IMR-90 (cell line): ENCODE results near the gene AP1M2. TPM values are rescaled to one million over a fixed set of nuclear protein-coding genes. Genes with fewer than 3 reads are reported as not detected.

Experiments used
- ATAC-seq: fragments of 200-7000 bp; cut with Tn5 transposase; 2 replicates; pipeline ENCODE4 v1.9.1; 2020; ENCODE audit warnings: low read depth, mild to moderate bottlenecking, moderate library complexity
- BruUV-seq: library from RNA; stranded (reverse); fragments of 400-500 nt; replicated peaks from 2 replicates; lab custom pipeline; 2021; lab: Mats Ljungman, UMichigan
- CTCF ChIA-PET: fragments of 300-600 bp; formaldehyde crosslinking; extraction: SDS; loops from one replicate; lab custom pipeline; 2021; ENCODE audit warnings: antibody characterized with exemption; lab: Yijun Ruan, JAX
- POLR2A ChIA-PET: fragments of 300-600 bp; sonication (Branson Sonifier 250); formaldehyde crosslinking; loops from one replicate; lab custom pipeline; 2022; ENCODE audit warnings: antibody characterized with exemption; ENCODE audit not compliant: unreplicated experiment; lab: Charles Lee
- DNase-seq: peaks from one replicate; pipeline ENCODE4 v3.0.0; 2013
- H2AFZ ChIP-seq: replicated peaks from 2 replicates; pipeline ENCODE3; 2013; ENCODE audit warnings: low read length, mild to moderate bottlenecking; ENCODE audit not compliant: poor library complexity
- H2AK5ac ChIP-seq: 2 replicates; pipeline ENCODE4 v1.6.1; 2013; ENCODE audit warnings: low read depth, low read length, inconsistent platforms
- H2AK9ac ChIP-seq: replicated peaks from 2 replicates; pipeline ENCODE3; 2013; ENCODE audit warnings: mild to moderate bottlenecking, low read depth, low read length, moderate library complexity; ENCODE audit not compliant: poor library complexity
- H2BK120ac ChIP-seq: 2 replicates; pipeline ENCODE4 v1.6.1; 2013; ENCODE audit warnings: low read depth, low read length, inconsistent platforms
- H2BK15ac ChIP-seq: 3 replicates; pipeline ENCODE4 v1.6.1; 2013; ENCODE audit warnings: low read depth, low read length, inconsistent platforms
- H2BK20ac ChIP-seq: 2 replicates; pipeline ENCODE4 v1.6.1; 2013; ENCODE audit warnings: low read depth, mild to moderate bottlenecking, inconsistent platforms, low read length, moderate library complexity
- H2BK5ac ChIP-seq: 2 replicates; pipeline ENCODE4 v1.6.1; 2013; ENCODE audit warnings: mild to moderate bottlenecking, low read depth, low read length, inconsistent platforms; ENCODE audit not compliant: poor library complexity, severe bottlenecking
- H3K14ac ChIP-seq: replicated peaks from 2 replicates; pipeline ENCODE4 v1.6.1; 2013; ENCODE audit warnings: low read depth, low read length, inconsistent platforms
- H3K18ac ChIP-seq: 2 replicates; pipeline ENCODE4 v1.6.1; 2013; ENCODE audit warnings: low read depth, low read length, control low read depth
- H3K23ac ChIP-seq: 2 replicates; pipeline ENCODE4 v1.6.1; 2013; ENCODE audit warnings: low read depth, low read length, inconsistent platforms
- H3K27ac ChIP-seq: 2 replicates; pipeline ENCODE4 v1.5.1; 2013; ENCODE audit warnings: mild to moderate bottlenecking, control low read depth, low read length; ENCODE audit not compliant: insufficient read depth
- H3K27me3 ChIP-seq: 2 replicates; pipeline ENCODE4 v1.6.1; 2013; ENCODE audit warnings: low read length; ENCODE audit not compliant: control insufficient read depth, insufficient read depth
- H3K36me3 ChIP-seq: 2 replicates; pipeline ENCODE4 v1.6.1; 2013; ENCODE audit warnings: low read length, mixed read lengths; ENCODE audit not compliant: control insufficient read depth, insufficient read depth
- H3K4ac ChIP-seq: 2 replicates; pipeline ENCODE4 v1.6.1; 2013; ENCODE audit warnings: low read depth, low read length, inconsistent platforms
- H3K4me1 ChIP-seq: 2 replicates; pipeline ENCODE4 v1.6.1; 2013; ENCODE audit warnings: low read length, mixed read lengths; ENCODE audit not compliant: control insufficient read depth, insufficient read depth
- H3K4me2 ChIP-seq: 2 replicates; pipeline ENCODE4 v1.6.1; 2013; ENCODE audit warnings: low read depth, mild to moderate bottlenecking, control low read depth, low read length, moderate library complexity
- H3K4me3 ChIP-seq: 2 replicates; pipeline ENCODE4 v1.5.1; 2013; ENCODE audit warnings: low read depth, mild to moderate bottlenecking, control low read depth, low read length, moderate library complexity; ENCODE audit not compliant: insufficient read depth
- H3K56ac ChIP-seq: 2 replicates; pipeline ENCODE4 v1.6.1; 2013; ENCODE audit warnings: low read length, inconsistent platforms; ENCODE audit not compliant: insufficient read depth; ENCODE audit errors: extremely low read depth
- H3K79me1 ChIP-seq, 2 experiments: 2 replicates each; pipeline ENCODE4 v1.6.1; 2013; ENCODE audit warnings: low read length in 2 of 2, inconsistent platforms in 1 of 2, low read depth in 1 of 2
- H3K9ac ChIP-seq: 2 replicates; pipeline ENCODE4 v1.6.1; 2013; ENCODE audit warnings: low read depth, low read length, control low read depth
- H3K9me1 ChIP-seq: 2 replicates; pipeline ENCODE4 v1.6.1; 2013; ENCODE audit warnings: low read length, inconsistent platforms; ENCODE audit not compliant: insufficient read depth
- H3K9me3 ChIP-seq: 2 replicates; pipeline ENCODE4 v1.6.1; 2013; ENCODE audit warnings: low read length; ENCODE audit not compliant: control insufficient read depth, insufficient read depth
- H4K20me1 ChIP-seq: 2 replicates; pipeline ENCODE4 v1.6.1; 2013; ENCODE audit warnings: low read length, inconsistent platforms; ENCODE audit not compliant: insufficient read depth
- H4K5ac ChIP-seq: 2 replicates; pipeline ENCODE4 v1.6.1; 2013; ENCODE audit warnings: mild to moderate bottlenecking, low read depth, low read length, control low read depth
- H4K8ac ChIP-seq, 2 experiments: 2 replicates each; pipeline ENCODE4 v1.6.1; 2013; ENCODE audit warnings: low read depth in 2 of 2, low read length in 2 of 2, control low read depth in 1 of 2, inconsistent platforms in 1 of 2
- H4K91ac ChIP-seq: 2 replicates; pipeline ENCODE4 v1.6.1; 2013; ENCODE audit warnings: low read depth, low read length, inconsistent platforms; ENCODE audit not compliant: insufficient read depth
- BHLHE40 ChIP-seq: fragments of 150-350 bp; IDR thresholded peaks from 2 replicates; pipeline ENCODE4 v1.6.1; 2016; ENCODE audit warnings: mild to moderate bottlenecking, low read depth, low read length
- CEBPB ChIP-seq: IDR thresholded peaks from 2 replicates; pipeline ENCODE4 v1.6.1; 2012; ENCODE audit warnings: low read depth, low read length, improper control_type of control experiment
- CHD1 ChIP-seq: IDR thresholded peaks from 2 replicates; pipeline ENCODE4 v1.6.1; 2012; ENCODE audit warnings: low read depth, low read length, improper control_type of control experiment
- MAFK ChIP-seq: IDR thresholded peaks from 2 replicates; pipeline ENCODE4 v1.6.1; 2012; ENCODE audit warnings: low read depth, low read length, improper control_type of control experiment
- MAZ ChIP-seq: IDR thresholded peaks from 2 replicates; pipeline ENCODE4 v1.6.1; 2012; ENCODE audit warnings: low read depth, mild to moderate bottlenecking, low read length, improper control_type of control experiment, moderate library complexity, borderline replicate concordance
- MXI1 ChIP-seq: IDR thresholded peaks from 2 replicates; pipeline ENCODE4 v1.6.1; 2012; ENCODE audit warnings: low read depth, mild to moderate bottlenecking, low read length, moderate library complexity, borderline replicate concordance
- NFE2L2 ChIP-seq: fragments of 150-350 bp; IDR thresholded peaks from 2 replicates; pipeline ENCODE4 v1.6.1; 2016; ENCODE audit warnings: low read depth, mild to moderate bottlenecking, low read length
- POLR2A ChIP-seq: IDR thresholded peaks from 2 replicates; pipeline ENCODE4 v1.6.1; 2012; ENCODE audit warnings: mild to moderate bottlenecking, low read depth, low read length
- RAD21 ChIP-seq: IDR thresholded peaks from 2 replicates; pipeline ENCODE4 v1.6.1; 2012; ENCODE audit warnings: low read length, improper control_type of control experiment
- RCOR1 ChIP-seq: IDR thresholded peaks from 2 replicates; pipeline ENCODE4 v1.6.1; 2012; ENCODE audit warnings: mild to moderate bottlenecking, low read length, improper control_type of control experiment; ENCODE audit not compliant: insufficient replicate concordance
- SMC3 ChIP-seq: fragments of 150-350 bp; IDR thresholded peaks from 2 replicates; pipeline ENCODE4 v1.6.1; 2016; ENCODE audit warnings: low read depth, mild to moderate bottlenecking, antibody characterized with exemption, low read length, moderate library complexity
- WGBS, 2 experiments: methylation state at CpG; one replicate each; pipeline versions ENCODE4 v1.1.5 to v1.1.7; 2013; ENCODE audit warnings: missing lambda C conversion rate in 2 of 2; ENCODE audit not compliant: insufficient read length in 1 of 2; ENCODE audit errors: extremely low coverage in 2 of 2; 5-methylcytosine and 5-hydroxymethylcytosine counted together
- dilution Hi-C: fragments of 300-500 bp; cut with HindIII; formaldehyde crosslinking; loops from one replicate; pipeline ENCODE4 v1.14.3; 2018; ENCODE audit warnings: low sequenced_read_pairs; ENCODE audit not compliant: unreplicated experiment
- in situ Hi-C: fragments of 300-500 bp; cut with MboI; formaldehyde crosslinking; loops from 3 replicates; pipeline ENCODE4 v1.14.3; 2019; ENCODE audit warnings: low sequenced_read_pairs, inconsistent platforms, mixed read lengths
- intact Hi-C: fragments of 100-400 bp; cut with micrococcal nuclease; formaldehyde crosslinking; loops from 2 replicates; pipeline ENCODE4 v1.10.0; 2022
- polyA plus RNA-seq, 3 experiments: library from polyadenylated mRNA; depleted of rRNA; stranded (reverse); fragments of >200 nt; gene quantifications; 2 replicates each; pipeline ENCODE4 v1.2.3, GENCODE V29; 2012; ENCODE audit warnings: low replicate concordance in 1 of 3
- total RNA-seq: library from RNA; depleted of rRNA; stranded (reverse); fragments of >200 nt; gene quantifications from 2 replicates; pipeline ENCODE4 v1.2.3, GENCODE V29; 2012
- TF ChIP-seq, protein P1 (sequence below): conservative IDR thresholded peaks from 2 replicates; pipeline ENCODE4 v1.5.1; 2012; ENCODE audit warnings: mild to moderate bottlenecking, low read depth, low read length, improper control_type of control experiment
- TF ChIP-seq, protein P2 (sequence below): fragments of 150-350 bp; IDR thresholded peaks from 2 replicates; pipeline ENCODE4 v1.6.1; 2017; ENCODE audit warnings: mild to moderate bottlenecking, antibody characterized with exemption, low read length, low read depth
- TF ChIP-seq, protein P3 (sequence below): fragments of 150-350 bp; IDR thresholded peaks from 2 replicates; pipeline ENCODE4 v1.6.1; 2016; ENCODE audit warnings: low read depth, mild to moderate bottlenecking, low read length, moderate library complexity, borderline replicate concordance

AP1M2 gene
- total and polyA plus RNA-seq, 2 of the 4 experiments (the other 2 are of a cell fraction): 0.17 TPM; not detected in 1

DNA sequence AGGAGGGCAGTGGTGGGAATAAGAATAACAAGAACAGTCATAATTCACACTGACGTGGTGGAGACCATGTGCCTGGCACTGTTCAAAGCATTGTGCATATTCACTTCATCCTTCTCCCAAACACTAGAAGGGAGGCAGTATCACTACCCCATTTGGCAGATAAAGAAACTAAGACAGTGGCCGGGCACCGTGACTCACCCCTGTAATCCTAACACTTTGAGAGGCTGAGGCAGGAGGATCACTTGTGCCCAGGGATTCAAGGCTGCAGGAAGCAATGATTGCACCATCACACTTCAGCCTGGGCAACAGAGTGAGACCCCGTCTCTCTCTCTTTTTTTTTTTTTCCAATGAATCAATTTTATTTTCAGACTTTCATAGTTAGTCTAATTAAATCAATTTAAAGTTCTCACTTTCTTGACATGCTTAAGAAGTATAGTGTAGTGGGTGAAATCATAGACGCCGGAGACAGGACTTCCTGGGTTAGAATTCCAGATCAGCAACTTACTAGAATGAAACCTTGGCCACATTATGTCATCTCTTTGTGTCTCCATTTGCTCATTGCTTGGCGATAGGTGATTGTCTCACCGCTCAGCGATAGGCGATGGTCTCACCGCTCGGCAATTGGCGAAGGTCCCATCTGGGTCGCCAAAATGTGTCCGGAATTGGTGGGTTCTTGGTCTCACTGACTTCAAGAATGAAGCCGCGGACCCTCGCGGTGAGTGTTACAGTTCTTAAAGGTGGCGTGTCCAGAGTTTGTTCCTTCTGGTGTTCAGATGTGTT, 48.7 kb downstream of the AP1M2 start:
- Histone ChIP-seq H3K27ac (no peak overlapping the region), H2BK120ac (no peak overlapping the region), H3K18ac (no peak overlapping the region), H2AFZ (no peak overlapping the region), H2BK5ac (no peak overlapping the region), H2AK9ac (no peak overlapping the region), H4K91ac (no peak overlapping the region), H4K5ac (no peak overlapping the region), H3K9me1 (no peaks in the 10 kb centered on the region; the same call in 1 of the 2 replicates), H4K20me1 (no peaks in the 10 kb centered on the region; the same call in 1 of the 2 replicates), H4K8ac (no peak overlapping the region), H3K79me1 (no peaks in the 10 kb centered on the region), H3K4me2 (no peak overlapping the region), H2AK5ac (no peak overlapping the region), H3K14ac (no peak overlapping the region), H3K4ac (no peak overlapping the region), H3K23ac (no peak overlapping the region), H3K36me3 (no peaks in the 10 kb centered on the region), H3K9me3 (no peaks in the 10 kb centered on the region), H3K27me3 (peaks cover 7% of the 10 kb centered on the region), H3K4me3 (no peak overlapping the region), H3K9ac (no peak overlapping the region), H3K4me1 (no peaks in the 10 kb centered on the region), H3K56ac (no peak overlapping the region), H2BK15ac (no peak overlapping the region), H2BK20ac (no peak overlapping the region)
- TF ChIP-seq, protein P1, sequence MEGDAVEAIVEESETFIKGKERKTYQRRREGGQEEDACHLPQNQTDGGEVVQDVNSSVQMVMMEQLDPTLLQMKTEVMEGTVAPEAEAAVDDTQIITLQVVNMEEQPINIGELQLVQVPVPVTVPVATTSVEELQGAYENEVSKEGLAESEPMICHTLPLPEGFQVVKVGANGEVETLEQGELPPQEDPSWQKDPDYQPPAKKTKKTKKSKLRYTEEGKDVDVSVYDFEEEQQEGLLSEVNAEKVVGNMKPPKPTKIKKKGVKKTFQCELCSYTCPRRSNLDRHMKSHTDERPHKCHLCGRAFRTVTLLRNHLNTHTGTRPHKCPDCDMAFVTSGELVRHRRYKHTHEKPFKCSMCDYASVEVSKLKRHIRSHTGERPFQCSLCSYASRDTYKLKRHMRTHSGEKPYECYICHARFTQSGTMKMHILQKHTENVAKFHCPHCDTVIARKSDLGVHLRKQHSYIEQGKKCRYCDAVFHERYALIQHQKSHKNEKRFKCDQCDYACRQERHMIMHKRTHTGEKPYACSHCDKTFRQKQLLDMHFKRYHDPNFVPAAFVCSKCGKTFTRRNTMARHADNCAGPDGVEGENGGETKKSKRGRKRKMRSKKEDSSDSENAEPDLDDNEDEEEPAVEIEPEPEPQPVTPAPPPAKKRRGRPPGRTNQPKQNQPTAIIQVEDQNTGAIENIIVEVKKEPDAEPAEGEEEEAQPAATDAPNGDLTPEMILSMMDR: no peak
- TF ChIP-seq CHD1 (no peak), SMC3 (no peak), CEBPB (no peak), RAD21 (no peak), BHLHE40 (no peak), MXI1 (no peak), MAFK (no peak), RCOR1 (no peak), MAZ (no peak), NFE2L2 (no peak), POLR2A (no peak)
- TF ChIP-seq, protein P2, sequence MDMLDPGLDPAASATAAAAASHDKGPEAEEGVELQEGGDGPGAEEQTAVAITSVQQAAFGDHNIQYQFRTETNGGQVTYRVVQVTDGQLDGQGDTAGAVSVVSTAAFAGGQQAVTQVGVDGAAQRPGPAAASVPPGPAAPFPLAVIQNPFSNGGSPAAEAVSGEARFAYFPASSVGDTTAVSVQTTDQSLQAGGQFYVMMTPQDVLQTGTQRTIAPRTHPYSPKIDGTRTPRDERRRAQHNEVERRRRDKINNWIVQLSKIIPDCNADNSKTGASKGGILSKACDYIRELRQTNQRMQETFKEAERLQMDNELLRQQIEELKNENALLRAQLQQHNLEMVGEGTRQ: no peak
- TF ChIP-seq, protein P3, sequence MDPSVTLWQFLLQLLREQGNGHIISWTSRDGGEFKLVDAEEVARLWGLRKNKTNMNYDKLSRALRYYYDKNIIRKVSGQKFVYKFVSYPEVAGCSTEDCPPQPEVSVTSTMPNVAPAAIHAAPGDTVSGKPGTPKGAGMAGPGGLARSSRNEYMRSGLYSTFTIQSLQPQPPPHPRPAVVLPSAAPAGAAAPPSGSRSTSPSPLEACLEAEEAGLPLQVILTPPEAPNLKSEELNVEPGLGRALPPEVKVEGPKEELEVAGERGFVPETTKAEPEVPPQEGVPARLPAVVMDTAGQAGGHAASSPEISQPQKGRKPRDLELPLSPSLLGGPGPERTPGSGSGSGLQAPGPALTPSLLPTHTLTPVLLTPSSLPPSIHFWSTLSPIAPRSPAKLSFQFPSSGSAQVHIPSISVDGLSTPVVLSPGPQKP: no peak
- ChIA-PET POLR2A (no interaction called here), CTCF (no interaction called here)
- 74% methylated on average over 6 of the region's 20 CpGs; no CpG with 5 or more reads in 1 of the 2 experiments for WGBS, 2 experiments
- ATAC-seq (no peak), DNase-seq (no peak)
- in situ Hi-C loops (no loop called here), dilution Hi-C loops (no loop called here), intact Hi-C loops (no loop called here)
- BruUV-seq: no TSS peak
